ENCODE results near the gene SLC44A3. TPM values are rescaled to one million over a fixed set of nuclear protein-coding genes. Genes with fewer than 3 reads are reported as not detected.

The SLC44A3 gene
- total and polyA plus RNA-seq, 2 of the 13 experiments (the other 11 are each of a cell fraction or from before 2014, with no cell fraction given), result 6.8 to 14.1 TPM

DNA sequence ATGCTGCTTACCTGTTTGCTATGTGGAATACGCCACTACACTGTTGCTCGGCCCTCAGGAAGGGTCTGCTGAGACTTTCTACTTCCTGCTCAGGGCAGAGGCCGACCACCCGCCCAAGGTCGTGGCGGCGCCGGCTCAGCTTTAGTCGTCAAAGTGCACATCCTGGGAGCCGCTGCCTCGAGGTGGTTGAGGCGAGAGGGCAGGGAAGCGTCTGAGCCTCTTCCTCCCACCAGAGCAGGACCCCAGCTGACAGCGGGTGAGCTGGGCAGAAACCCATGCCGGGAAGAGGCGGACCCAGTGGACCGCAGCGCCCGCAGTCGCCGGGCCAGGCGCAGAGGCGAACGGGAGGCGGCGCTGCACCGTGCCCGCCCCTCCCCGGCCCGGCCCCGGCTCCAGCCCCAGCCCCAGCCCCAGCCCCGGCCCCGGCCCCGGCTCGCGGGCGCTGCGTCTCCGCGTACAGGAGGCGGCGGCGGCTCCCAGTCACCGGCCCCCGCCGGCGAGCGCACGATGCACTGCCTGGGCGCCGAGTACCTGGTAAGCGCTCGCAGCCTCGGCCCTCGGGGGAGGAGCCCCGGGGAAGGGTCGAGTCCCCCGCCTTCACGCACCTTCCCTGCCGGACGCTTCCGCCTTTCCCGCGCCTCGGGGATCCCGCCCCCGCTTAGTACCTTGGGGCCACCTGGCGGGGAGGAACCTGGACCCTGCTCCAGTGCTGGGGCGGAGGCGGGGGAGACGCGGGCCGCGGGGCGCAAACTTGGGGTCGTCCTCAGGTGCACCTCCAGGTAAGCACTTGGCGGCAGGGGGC lies at the start of gene SLC44A3 (continued):
- TF ChIP-seq, protein P1, sequence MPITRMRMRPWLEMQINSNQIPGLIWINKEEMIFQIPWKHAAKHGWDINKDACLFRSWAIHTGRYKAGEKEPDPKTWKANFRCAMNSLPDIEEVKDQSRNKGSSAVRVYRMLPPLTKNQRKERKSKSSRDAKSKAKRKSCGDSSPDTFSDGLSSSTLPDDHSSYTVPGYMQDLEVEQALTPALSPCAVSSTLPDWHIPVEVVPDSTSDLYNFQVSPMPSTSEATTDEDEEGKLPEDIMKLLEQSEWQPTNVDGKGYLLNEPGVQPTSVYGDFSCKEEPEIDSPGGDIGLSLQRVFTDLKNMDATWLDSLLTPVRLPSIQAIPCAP (CRISPR knock-in tag; IDR thresholded peaks at IDR 0.05; ENCODE audit: low read depth), result no peak
- TF ChIP-seq, protein P2, sequence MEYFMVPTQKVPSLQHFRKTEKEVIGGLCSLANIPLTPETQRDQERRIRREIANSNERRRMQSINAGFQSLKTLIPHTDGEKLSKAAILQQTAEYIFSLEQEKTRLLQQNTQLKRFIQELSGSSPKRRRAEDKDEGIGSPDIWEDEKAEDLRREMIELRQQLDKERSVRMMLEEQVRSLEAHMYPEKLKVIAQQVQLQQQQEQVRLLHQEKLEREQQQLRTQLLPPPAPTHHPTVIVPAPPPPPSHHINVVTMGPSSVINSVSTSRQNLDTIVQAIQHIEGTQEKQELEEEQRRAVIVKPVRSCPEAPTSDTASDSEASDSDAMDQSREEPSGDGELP (IDR thresholded peaks at IDR 0.05; ENCODE audit: borderline replicate concordance, low read depth), result no peak
- TF ChIP-seq, protein P3, sequence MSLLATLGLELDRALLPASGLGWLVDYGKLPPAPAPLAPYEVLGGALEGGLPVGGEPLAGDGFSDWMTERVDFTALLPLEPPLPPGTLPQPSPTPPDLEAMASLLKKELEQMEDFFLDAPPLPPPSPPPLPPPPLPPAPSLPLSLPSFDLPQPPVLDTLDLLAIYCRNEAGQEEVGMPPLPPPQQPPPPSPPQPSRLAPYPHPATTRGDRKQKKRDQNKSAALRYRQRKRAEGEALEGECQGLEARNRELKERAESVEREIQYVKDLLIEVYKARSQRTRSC (CRISPR knock-in tag; IDR thresholded peaks at IDR 0.05; ENCODE audit: low read depth), result no peak
- TF ChIP-seq TOPORS (CRISPR knock-in tag; IDR thresholded peaks at IDR 0.05), result no peak
- no peak for TF ChIP-seq ZBTB1 (CRISPR knock-in tag; IDR thresholded peaks at IDR 0.05; ENCODE audit: borderline replicate concordance)
- no peak for TF ChIP-seq ZNF138 (CRISPR knock-in tag; IDR thresholded peaks at IDR 0.05; ENCODE audit: low read depth)
- no peak for TF ChIP-seq ZBTB21 (CRISPR knock-in tag; IDR thresholded peaks at IDR 0.05)
- TF ChIP-seq, protein P4, sequence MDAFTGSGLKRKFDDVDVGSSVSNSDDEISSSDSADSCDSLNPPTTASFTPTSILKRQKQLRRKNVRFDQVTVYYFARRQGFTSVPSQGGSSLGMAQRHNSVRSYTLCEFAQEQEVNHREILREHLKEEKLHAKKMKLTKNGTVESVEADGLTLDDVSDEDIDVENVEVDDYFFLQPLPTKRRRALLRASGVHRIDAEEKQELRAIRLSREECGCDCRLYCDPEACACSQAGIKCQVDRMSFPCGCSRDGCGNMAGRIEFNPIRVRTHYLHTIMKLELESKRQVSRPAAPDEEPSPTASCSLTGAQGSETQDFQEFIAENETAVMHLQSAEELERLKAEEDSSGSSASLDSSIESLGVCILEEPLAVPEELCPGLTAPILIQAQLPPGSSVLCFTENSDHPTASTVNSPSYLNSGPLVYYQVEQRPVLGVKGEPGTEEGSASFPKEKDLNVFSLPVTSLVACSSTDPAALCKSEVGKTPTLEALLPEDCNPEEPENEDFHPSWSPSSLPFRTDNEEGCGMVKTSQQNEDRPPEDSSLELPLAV (CRISPR knock-in tag; conservative IDR thresholded peaks at IDR 0.05; ENCODE audit: low read depth), result no peak
- no peak for TF ChIP-seq ZNF431 (CRISPR knock-in tag; IDR thresholded peaks at IDR 0.05; ENCODE audit: borderline replicate concordance, low read depth)
- TF ChIP-seq ZNF33A (CRISPR knock-in tag; IDR thresholded peaks at IDR 0.05; ENCODE audit: borderline replicate concordance), result no peak
- TF ChIP-seq MTA1 (CRISPR knock-in tag; IDR thresholded peaks at IDR 0.05; ENCODE audit: borderline replicate concordance), result peak; percentile 56; the same call in 1 of the 2 replicates
- TF ChIP-seq ZNF605 (CRISPR knock-in tag; IDR thresholded peaks at IDR 0.05), result 0 out of 2 replicates have a peak, but pooled peaks have one; percentile 10
- TF ChIP-seq, protein P5, sequence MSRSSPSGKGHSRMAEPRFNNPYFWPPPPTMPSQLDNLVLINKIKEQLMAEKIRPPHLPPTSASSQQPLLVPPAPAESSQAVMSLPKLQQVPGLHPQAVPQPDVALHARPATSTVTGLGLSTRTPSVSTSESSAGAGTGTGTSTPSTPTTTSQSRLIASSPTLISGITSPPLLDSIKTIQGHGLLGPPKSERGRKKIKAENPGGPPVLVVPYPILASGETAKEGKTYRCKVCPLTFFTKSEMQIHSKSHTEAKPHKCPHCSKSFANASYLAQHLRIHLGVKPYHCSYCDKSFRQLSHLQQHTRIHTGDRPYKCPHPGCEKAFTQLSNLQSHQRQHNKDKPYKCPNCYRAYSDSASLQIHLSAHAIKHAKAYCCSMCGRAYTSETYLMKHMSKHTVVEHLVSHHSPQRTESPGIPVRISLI (CRISPR knock-in tag; IDR thresholded peaks at IDR 0.05; ENCODE audit: borderline replicate concordance), result no peak
- TF ChIP-seq ZNF329 (CRISPR knock-in tag; IDR thresholded peaks at IDR 0.05; ENCODE audit: low read depth), result 0 out of 2 replicates have a peak, but pooled peaks have one; percentile 37
- no peak for TF ChIP-seq NONO (IDR thresholded peaks at IDR 0.05)
- TF ChIP-seq NONO (CRISPR knock-in tag; conservative IDR thresholded peaks at IDR 0.05), result peak; percentile 52; the same call in 1 of the 2 replicates
- TF ChIP-seq TBX3 (IDR thresholded peaks at IDR 0.05; ENCODE audit: borderline replicate concordance), result no peak
- TF ChIP-seq CEBPB (IDR thresholded peaks at IDR 0.05; ENCODE audit: borderline replicate concordance, low read depth, low read length), result no peak
- TF ChIP-seq ZNF20 (CRISPR knock-in tag; IDR thresholded peaks at IDR 0.05), result no peak
- TF ChIP-seq CCDC6 (CRISPR knock-in tag; IDR thresholded peaks at IDR 0.05), result peak; percentile 59; the same call in 1 of the 2 replicates
- TF ChIP-seq, protein P6, sequence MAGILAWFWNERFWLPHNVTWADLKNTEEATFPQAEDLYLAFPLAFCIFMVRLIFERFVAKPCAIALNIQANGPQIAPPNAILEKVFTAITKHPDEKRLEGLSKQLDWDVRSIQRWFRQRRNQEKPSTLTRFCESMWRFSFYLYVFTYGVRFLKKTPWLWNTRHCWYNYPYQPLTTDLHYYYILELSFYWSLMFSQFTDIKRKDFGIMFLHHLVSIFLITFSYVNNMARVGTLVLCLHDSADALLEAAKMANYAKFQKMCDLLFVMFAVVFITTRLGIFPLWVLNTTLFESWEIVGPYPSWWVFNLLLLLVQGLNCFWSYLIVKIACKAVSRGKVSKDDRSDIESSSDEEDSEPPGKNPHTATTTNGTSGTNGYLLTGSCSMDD (CRISPR knock-in tag; IDR thresholded peaks at IDR 0.05), result no peak
- no peak for TF ChIP-seq SOX6 (IDR thresholded peaks at IDR 0.05)
- TF ChIP-seq SOX6 (CRISPR knock-in tag; IDR thresholded peaks at IDR 0.05), result peak; percentile 41

All from HepG2 (cell line).